BJ (cell line): ENCODE measurements around the gene STX18. TPM values are rescaled to one million over a fixed set of nuclear protein-coding genes. Genes with fewer than 3 reads are reported as not detected.
"Not testable (repeated sequence)": the region's sequence is repeated elsewhere in the genome, so short reads cannot be mapped to it uniquely, and the experiment has no call there.

Experiments
- CTCF ChIA-PET: fragments of 350-600 bp; formaldehyde crosslinking; extraction: SDS; loops from one replicate; lab custom pipeline; 2021; ENCODE audit warnings: antibody characterized with exemption, inconsistent platforms; lab: Yijun Ruan, JAX
- POLR2A ChIA-PET: fragments of 300-600 bp; sonication (Branson Sonifier 250); formaldehyde crosslinking; extraction: SDS; loops from one replicate; lab custom pipeline; 2021; ENCODE audit warnings: antibody characterized with exemption; lab: Charles Lee
- DNase-seq: peaks from one replicate; pipeline ENCODE4 v3.0.0-alpha.2; 2011; ENCODE audit warnings: low read depth
- H3K27me3 ChIP-seq: 2 replicates; pipeline ENCODE4 v1.6.0; 2011; ENCODE audit warnings: low read length; ENCODE audit not compliant: control insufficient read depth, insufficient read depth
- H3K36me3 ChIP-seq: 2 replicates; pipeline ENCODE4 v1.5.1; 2011; ENCODE audit warnings: low read length; ENCODE audit not compliant: control insufficient read depth, insufficient read depth
- H3K4me3 ChIP-seq: 2 replicates; pipeline ENCODE4 v1.5.1; 2011; ENCODE audit warnings: low read depth, mild to moderate bottlenecking, control low read depth, low read length
- CTCF ChIP-seq: IDR thresholded peaks from 2 replicates; pipeline ENCODE4 v1.5.1; 2011; ENCODE audit warnings: low read depth, mild to moderate bottlenecking, control low read depth, inconsistent platforms, low read length, moderate library complexity; ENCODE audit not compliant: insufficient read depth
- polyA plus RNA-seq: library from polyadenylated mRNA; depleted of rRNA; stranded (reverse); fragments of >200 nt; gene quantifications from 2 replicates; pipeline ENCODE4 v1.2.3, GENCODE V29; 2011

Gene STX18
- polyA plus RNA-seq, 1 experiment, result 35.6 TPM

DNA sequence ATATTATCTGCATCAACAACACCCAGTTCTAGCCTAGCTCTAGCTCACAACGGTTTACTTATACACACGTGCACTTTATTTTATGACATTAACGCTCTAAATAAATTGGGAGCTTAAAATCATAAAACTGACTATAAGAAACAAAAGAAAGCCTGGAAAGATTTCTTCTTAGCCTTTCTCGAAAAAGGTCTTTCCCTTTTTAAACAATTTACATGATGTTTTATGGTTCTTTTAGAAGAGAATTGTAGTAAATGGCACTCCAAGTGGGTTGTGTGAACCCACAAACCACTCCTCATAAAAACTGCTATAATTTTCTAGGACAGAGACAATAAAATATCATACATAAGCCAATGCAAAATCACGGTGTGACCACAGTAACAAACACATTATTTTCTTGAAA, 23.1 kb downstream of the STX18 start:
- Histone ChIP-seq H3K27me3 (no peaks in the 10 kb centered on the region), H3K4me3 (no peak overlapping the region), H3K36me3 (no peaks in the 10 kb centered on the region)
- POLR2A ChIA-PET, result no interaction called here
- CTCF ChIA-PET, result interaction anchor here (0.6 to 4.3 kb wide), 25 partner anchors 8 to 479 kb away, joined by 3 to 27 read pairs (median 3); no protein-coding TSS in a partner anchor
- TF ChIP-seq CTCF, result no peak
- DNase-seq, result no peak

GRCh38 chr4:4514786-4515185, 27.1 kb downstream of the STX18 start:
- TF ChIP-seq CTCF, result no peak
- Histone ChIP-seq H3K36me3 (no peaks in the 10 kb centered on the region), H3K4me3 (no peak overlapping the region), H3K27me3 (no peaks in the 10 kb centered on the region)
- CTCF ChIA-PET, result no interaction called here
- DNase-seq, result no peak
- POLR2A ChIA-PET, result no interaction called here

GRCh38 chr4:4512282-4512681, 29.6 kb downstream of the STX18 start:
- Histone ChIP-seq H3K27me3 (no peaks in the 10 kb centered on the region), H3K4me3 (no peak overlapping the region), H3K36me3 (no peaks in the 10 kb centered on the region)
- DNase-seq, result no peak
- no peak for TF ChIP-seq CTCF
- POLR2A ChIA-PET, result interaction anchor here (0.5 to 0.7 kb wide), 3 partner anchors 15 to 521 kb away, joined by 3 to 4 read pairs (median 3); no protein-coding TSS in a partner anchor
- CTCF ChIA-PET, result interaction anchor here (0.8 to 1.9 kb wide), 4 partner anchors 7 to 23 kb away, joined by 3 to 10 read pairs (median 3); no protein-coding TSS in a partner anchor

- H3K36me3 ChIP-seq, H3K27me3 ChIP-seq, POLR2A ChIA-PET, DNase-seq, H3K4me3 ChIP-seq: not testable (repeated sequence)
- CTCF ChIA-PET, result interaction anchor here (1.9 kb wide), 1 partner anchor 9 kb away, joined by 10 read pairs; no protein-coding TSS in a partner anchor
Observed at GRCh38 chr4:4510641-4511040, 31.2 kb downstream of the STX18 start.

GRCh38 chr4:4509521-4509920, 32.3 kb downstream of the STX18 start:
- H3K27me3 ChIP-seq, result no peaks in the 10 kb centered on the region
- no peak for DNase-seq
- no peak for TF ChIP-seq CTCF
- ChIA-PET POLR2A (no interaction called here), CTCF (no interaction called here)
- H3K4me3 ChIP-seq, result no peak overlapping the region
- H3K36me3 ChIP-seq, result no peaks in the 10 kb centered on the region

DNA sequence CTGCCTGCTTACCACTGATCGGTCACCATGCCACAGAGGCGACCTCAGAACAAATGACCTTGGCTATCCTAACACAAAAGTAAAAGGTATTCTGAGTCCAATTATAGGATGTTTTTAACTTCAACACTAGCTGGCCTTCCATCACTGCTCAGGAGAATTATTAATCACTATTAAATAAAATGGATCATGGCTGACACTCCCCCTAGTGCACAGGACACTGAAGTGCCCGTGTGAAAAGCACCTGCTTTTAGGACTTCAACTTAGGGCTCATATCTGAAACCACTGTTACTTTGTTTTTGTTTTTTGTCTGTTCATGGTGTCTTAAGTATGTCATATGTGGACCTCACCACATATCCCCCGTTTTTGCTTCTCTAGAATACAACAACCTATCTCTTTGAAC, 33.9 kb downstream of the STX18 start:
- POLR2A ChIA-PET, result interaction anchor here (0.7 kb wide), 1 partner anchor 186 kb away, joined by 4 read pairs; no protein-coding TSS in a partner anchor
- CTCF ChIA-PET, result interaction anchor here (1.2 to 2.9 kb wide), 3 partner anchors 9 to 12 kb away, joined by 4 to 27 read pairs (median 8); no protein-coding TSS in a partner anchor
- no peak overlapping the region for H3K4me3 ChIP-seq
- peak; percentile 57 for TF ChIP-seq CTCF
- no peaks in the 10 kb centered on the region for H3K27me3 ChIP-seq
- H3K36me3 ChIP-seq, result no peaks in the 10 kb centered on the region
- DNase-seq, result no peak
